Activated CD8-positive, alpha-beta memory T cell treated with anti-CD3 and anti-CD28 coated beads for 36 hours (primary cell): ENCODE results near the gene NCAM1. TPM values are rescaled to one million over a fixed set of nuclear protein-coding genes. Genes with fewer than 3 reads are reported as not detected.

Source experiments
- CTCF ChIA-PET: fragments of 350-600 bp; sonication (Branson Sonifier 250); formaldehyde crosslinking; loops from one replicate; lab custom pipeline; 2021; ENCODE audit warnings: antibody characterized with exemption; lab: Charles Lee
- POLR2A ChIA-PET: fragments of 350-600 bp; sonication (Branson Sonifier 250); formaldehyde crosslinking; loops from one replicate; lab custom pipeline; 2021; ENCODE audit warnings: antibody characterized with exemption; lab: Charles Lee
- total RNA-seq, 2 experiments: library from RNA; stranded (reverse); gene quantifications; one replicate each; pipeline ENCODE4 v1.2.3, GENCODE V29; 2021

Gene NCAM1
- total RNA-seq, 2 experiments from 2014 or later = 0.11 TPM; not detected in 1

- ChIA-PET CTCF (no interaction called here), POLR2A (no interaction called here)
Measured at GRCh38 chr11:113153847-113154246, 192.6 kb downstream of the NCAM1 start.

GRCh38 chr11:113159988-113160807 is 199.0 kb downstream of the NCAM1 start:
- CTCF ChIA-PET = no interaction called here
- POLR2A ChIA-PET = no interaction called here

- ChIA-PET POLR2A (no interaction called here), CTCF (no interaction called here)
Measured at GRCh38 chr11:113160808-113161124, 199.5 kb downstream of the NCAM1 start.

- POLR2A ChIA-PET = no interaction called here
- CTCF ChIA-PET = no interaction called here
Measured at GRCh38 chr11:113161711-113162591, 200.7 kb downstream of the NCAM1 start.

GRCh38 chr11:113162592-113162962 is 201.4 kb downstream of the NCAM1 start:
- CTCF ChIA-PET = no interaction called here
- POLR2A ChIA-PET = no interaction called here

- POLR2A ChIA-PET = no interaction called here
- CTCF ChIA-PET = no interaction called here
Measured at GRCh38 chr11:113163291-113164030, 202.2 kb downstream of the NCAM1 start.

GRCh38 chr11:113166280-113166679 is 205.1 kb downstream of the NCAM1 start:
- CTCF ChIA-PET = no interaction called here
- POLR2A ChIA-PET = no interaction called here

- POLR2A ChIA-PET = no interaction called here
Measured at GRCh38 chr11:113167599-113167998, 206.4 kb downstream of the NCAM1 start.

GRCh38 chr11:113168354-113169342 is 207.4 kb downstream of the NCAM1 start:
- CTCF ChIA-PET = no interaction called here
- POLR2A ChIA-PET = no interaction called here

More at GRCh38 chr11:113167599-113167998, 206.4 kb downstream of the NCAM1 start:
- CTCF ChIA-PET = no interaction called here

- ChIA-PET POLR2A (no interaction called here), CTCF (no interaction called here)
Measured at GRCh38 chr11:113172382-113172951, 211.2 kb downstream of the NCAM1 start.

GRCh38 chr11:113173126-113173525 is 211.9 kb downstream of the NCAM1 start:
- ChIA-PET POLR2A (interaction anchor here (0.8 kb wide), 1 partner anchor 315 kb away, joined by 3 read pairs; no protein-coding TSS in a partner anchor), CTCF (no interaction called here)

GRCh38 chr11:113174882-113175281 is 213.7 kb downstream of the NCAM1 start:
- ChIA-PET POLR2A (no interaction called here), CTCF (no interaction called here)

GRCh38 chr11:113176599-113177360 is 215.6 kb downstream of the NCAM1 start:
- POLR2A ChIA-PET = no interaction called here
- CTCF ChIA-PET = no interaction called here

GRCh38 chr11:113177671-113178070 is 216.5 kb downstream of the NCAM1 start:
- ChIA-PET CTCF (no interaction called here), POLR2A (no interaction called here)

- ChIA-PET POLR2A (no interaction called here), CTCF (no interaction called here)
Measured at GRCh38 chr11:113178381-113179070, 217.3 kb downstream of the NCAM1 start.

- CTCF ChIA-PET = no interaction called here
- POLR2A ChIA-PET = no interaction called here
Measured at GRCh38 chr11:113179181-113179704, 218.0 kb downstream of the NCAM1 start.

GRCh38 chr11:113181094-113181493 is 219.9 kb downstream of the NCAM1 start:
- POLR2A ChIA-PET = no interaction called here
- CTCF ChIA-PET = no interaction called here
